K562 (cell line): ENCODE results near the gene LILRB3. TPM values are rescaled to one million over a fixed set of nuclear protein-coding genes. Genes with fewer than 3 reads are reported as not detected.

ENCODE experiments used
- CBFB ChIP-seq: sonication (generic); formaldehyde crosslinking; IDR thresholded peaks from 2 replicates; pipeline ENCODE4 v1.4.0; 2020; ENCODE audit warnings: mild to moderate bottlenecking, missing genetic modification reagents
- FOXP1 ChIP-seq: sonication (generic); formaldehyde crosslinking; IDR thresholded peaks from 2 replicates; pipeline ENCODE4 v1.8.0; 2022; ENCODE audit warnings: mild to moderate bottlenecking, missing genetic modification reagents
- HDAC6 ChIP-seq: IDR thresholded peaks from 2 replicates; pipeline ENCODE4 v1.6.1; 2012; ENCODE audit warnings: low read depth, mild to moderate bottlenecking, control low read depth, inconsistent platforms, low read length, moderate library complexity
- MED1 ChIP-seq: sonication (generic); formaldehyde crosslinking; IDR thresholded peaks from 2 replicates; pipeline ENCODE4 v1.8.1; 2023; ENCODE audit warnings: missing genetic modification reagents, borderline replicate concordance
- PHF8 ChIP-seq: fragments of 200-600 bp; sonication (generic); IDR thresholded peaks from 2 replicates; pipeline ENCODE4 v1.6.1; 2012; ENCODE audit warnings: mixed run types, mild to moderate bottlenecking, inconsistent platforms, low read length, moderate library complexity, borderline replicate concordance
- RBM17 ChIP-seq: fragments of 200-400 bp; formaldehyde crosslinking; IDR thresholded peaks from 2 replicates; pipeline ENCODE4 v1.6.1; 2017; ENCODE audit warnings: low read depth, mild to moderate bottlenecking, low read length, borderline replicate concordance
- SIX5 ChIP-seq, 2 experiments: IDR thresholded peaks; 2 replicates each; pipeline ENCODE4 v1.6.1; 2011; ENCODE audit warnings: low read length in 2 of 2, borderline replicate concordance in 1 of 2, low read depth in 1 of 2, mild to moderate bottlenecking in 1 of 2, moderate library complexity in 1 of 2; ENCODE audit not compliant: insufficient read depth in 1 of 2
- STAG1 ChIP-seq: sonication (generic); formaldehyde crosslinking; IDR thresholded peaks from 2 replicates; pipeline ENCODE4 v1.5.0; 2020; ENCODE audit warnings: missing genetic modification reagents, borderline replicate concordance
- TAF7 ChIP-seq: fragments of 450-650 bp; IDR thresholded peaks from 2 replicates; pipeline ENCODE4 v1.6.1; 2016; ENCODE audit warnings: missing genetic modification characterization, missing compliant biosample characterization
- TAF9B ChIP-seq: fragments of 450-650 bp; IDR thresholded peaks from 2 replicates; pipeline ENCODE4 v1.6.1; 2018; ENCODE audit warnings: mild to moderate bottlenecking; ENCODE audit not compliant: partially characterized antibody
- ZBTB11 ChIP-seq, 3 experiments: fragments of 200-800 bp in 1 of 3; fragments of 250-450 bp in 1 of 3; fragments of 450-650 bp in 1 of 3; sonication (Bioruptor Pico) in 1 of 3; sonication (Bioruptor generic) in 1 of 3; formaldehyde crosslinking in 1 of 3; IDR thresholded peaks; 2 replicates each; pipeline versions ENCODE4 v1.6.1 to v1.8.0; 2016 to 2022; ENCODE audit warnings: mild to moderate bottlenecking in 2 of 3, missing genetic modification characterization in 2 of 3, missing compliant biosample characterization in 1 of 3, moderate library complexity in 1 of 3
- ZBTB49 ChIP-seq: sonication (generic); formaldehyde crosslinking; IDR thresholded peaks from 2 replicates; pipeline ENCODE4 v1.8.0; 2022; ENCODE audit warnings: missing genetic modification reagents, mild to moderate bottlenecking, borderline replicate concordance
- ZSCAN32 ChIP-seq: fragments of 450-650 bp; formaldehyde crosslinking; IDR thresholded peaks from 2 replicates; pipeline ENCODE4 v1.4.0; 2020; ENCODE audit warnings: mild to moderate bottlenecking, moderate library complexity
- polyA plus RNA-seq, 8 experiments: library from polyadenylated mRNA; depleted of rRNA in 4 of 8; stranded (reverse) in 5 of 8; unstranded in 3 of 8; fragments of >200 nt; fragmentation: Nextera tagmentation in 2 of 8; fragmentation: Illumina TruSeq in 1 of 8; extraction: Ambion mirVana in 2 of 8; extraction: Trizol in 1 of 8; gene quantifications; 2 replicates each; pipeline versions ENCODE4 v1.2.1 to v1.2.3, GENCODE V29; 2011 to 2014; ENCODE audit warnings: inconsistent platforms in 1 of 8, missing spikeins in 1 of 8
- total RNA-seq, 7 experiments: library from RNA; depleted of rRNA in 6 of 7; stranded (reverse); fragments of >200 nt in 6 of 7; fragmentation: Illumina TruSeq in 2 of 7; extraction: Trizol in 2 of 7; gene quantifications; 2 replicates each; pipeline versions ENCODE4 v1.2.1 to v1.2.3, GENCODE V29; 2011 to 2021; ENCODE audit warnings: low replicate concordance in 1 of 7
- TF ChIP-seq, protein P1 (sequence below): fragments of 250-450 bp; sonication (Bioruptor Pico); IDR thresholded peaks from 2 replicates; pipeline ENCODE4 v1.9.0; 2021; ENCODE audit warnings: mild to moderate bottlenecking, inconsistent platforms
- TF ChIP-seq, protein P2 (sequence below): fragments of 200-400 bp; formaldehyde crosslinking; IDR thresholded peaks from 2 replicates; pipeline ENCODE4 v1.6.1; 2017; ENCODE audit warnings: mild to moderate bottlenecking, low read depth, low read length, moderate library complexity

The LILRB3 gene
- total and polyA plus RNA-seq, 9 of the 15 experiments (the other 6 are each of a cell fraction or from before 2014, with no cell fraction given) = 0.01 to 0.09 TPM; not detected in 7

DNA sequence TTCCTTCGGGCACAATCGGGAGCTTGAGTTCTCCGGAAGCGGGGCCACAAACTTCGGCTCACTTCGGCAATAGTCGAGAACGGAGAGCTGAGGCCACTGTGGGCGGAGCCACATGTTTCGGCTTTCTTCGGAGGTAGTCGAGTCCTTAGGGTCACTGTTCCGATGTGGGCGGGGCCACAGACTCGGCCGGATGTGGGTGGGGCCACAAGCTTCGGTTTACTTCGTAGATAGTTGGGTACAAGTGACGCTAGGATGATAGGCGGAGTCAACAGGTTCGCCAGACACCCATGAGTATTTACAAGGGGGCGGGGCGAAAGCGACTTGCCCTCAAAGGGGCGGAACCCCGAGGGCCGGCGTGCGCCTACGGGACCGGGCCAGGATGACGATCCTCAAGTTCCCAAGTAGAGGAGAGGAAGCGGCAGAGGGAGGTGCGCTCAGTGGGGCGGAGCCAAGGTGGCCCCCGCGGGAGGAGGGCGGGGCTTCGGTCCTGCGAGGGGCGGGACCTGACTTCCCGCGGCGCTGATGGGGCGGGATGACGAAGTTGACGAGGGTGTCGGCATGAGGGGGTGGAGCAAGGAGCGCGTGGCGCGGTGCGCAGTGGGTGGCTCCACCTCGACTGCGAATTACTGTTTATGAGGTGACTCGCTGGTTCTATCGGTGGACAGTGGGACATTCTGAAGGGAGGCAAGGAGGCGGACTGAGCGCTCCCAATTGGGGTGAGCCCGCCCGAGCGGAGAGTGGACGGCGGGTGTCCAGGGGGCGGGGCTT is 32.9 kb downstream of the LILRB3 start (continued):
- TF ChIP-seq ZBTB11 (CRISPR knock-in tag; IDR thresholded peaks at IDR 0.05) (no peak), SIX5 (IDR thresholded peaks at IDR 0.05; ENCODE audit: borderline replicate concordance in 1 of 2, insufficient read depth in 1 of 2, low read depth in 1 of 2, low read length in 2 of 2) (no peak), CBFB (CRISPR knock-in tag) (no peak), ZBTB49 (CRISPR knock-in tag) (no peak), PHF8 (peak; percentile 77; the same call in 1 of the 2 replicates), TAF9B (no peak), ZSCAN32 (CRISPR knock-in tag) (no peak), TAF7 (tag) (no peak), STAG1 (no peak), HDAC6 (no peak), RBM17 (no peak), FOXP1 (CRISPR knock-in tag) (peak; percentile 57; the same call in 1 of the 2 replicates), MED1 (CRISPR knock-in tag) (no peak)
- TF ChIP-seq, protein P1, sequence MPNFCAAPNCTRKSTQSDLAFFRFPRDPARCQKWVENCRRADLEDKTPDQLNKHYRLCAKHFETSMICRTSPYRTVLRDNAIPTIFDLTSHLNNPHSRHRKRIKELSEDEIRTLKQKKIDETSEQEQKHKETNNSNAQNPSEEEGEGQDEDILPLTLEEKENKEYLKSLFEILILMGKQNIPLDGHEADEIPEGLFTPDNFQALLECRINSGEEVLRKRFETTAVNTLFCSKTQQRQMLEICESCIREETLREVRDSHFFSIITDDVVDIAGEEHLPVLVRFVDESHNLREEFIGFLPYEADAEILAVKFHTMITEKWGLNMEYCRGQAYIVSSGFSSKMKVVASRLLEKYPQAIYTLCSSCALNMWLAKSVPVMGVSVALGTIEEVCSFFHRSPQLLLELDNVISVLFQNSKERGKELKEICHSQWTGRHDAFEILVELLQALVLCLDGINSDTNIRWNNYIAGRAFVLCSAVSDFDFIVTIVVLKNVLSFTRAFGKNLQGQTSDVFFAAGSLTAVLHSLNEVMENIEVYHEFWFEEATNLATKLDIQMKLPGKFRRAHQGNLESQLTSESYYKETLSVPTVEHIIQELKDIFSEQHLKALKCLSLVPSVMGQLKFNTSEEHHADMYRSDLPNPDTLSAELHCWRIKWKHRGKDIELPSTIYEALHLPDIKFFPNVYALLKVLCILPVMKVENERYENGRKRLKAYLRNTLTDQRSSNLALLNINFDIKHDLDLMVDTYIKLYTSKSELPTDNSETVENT (CRISPR knock-in tag) = no peak
- TF ChIP-seq, protein P2, sequence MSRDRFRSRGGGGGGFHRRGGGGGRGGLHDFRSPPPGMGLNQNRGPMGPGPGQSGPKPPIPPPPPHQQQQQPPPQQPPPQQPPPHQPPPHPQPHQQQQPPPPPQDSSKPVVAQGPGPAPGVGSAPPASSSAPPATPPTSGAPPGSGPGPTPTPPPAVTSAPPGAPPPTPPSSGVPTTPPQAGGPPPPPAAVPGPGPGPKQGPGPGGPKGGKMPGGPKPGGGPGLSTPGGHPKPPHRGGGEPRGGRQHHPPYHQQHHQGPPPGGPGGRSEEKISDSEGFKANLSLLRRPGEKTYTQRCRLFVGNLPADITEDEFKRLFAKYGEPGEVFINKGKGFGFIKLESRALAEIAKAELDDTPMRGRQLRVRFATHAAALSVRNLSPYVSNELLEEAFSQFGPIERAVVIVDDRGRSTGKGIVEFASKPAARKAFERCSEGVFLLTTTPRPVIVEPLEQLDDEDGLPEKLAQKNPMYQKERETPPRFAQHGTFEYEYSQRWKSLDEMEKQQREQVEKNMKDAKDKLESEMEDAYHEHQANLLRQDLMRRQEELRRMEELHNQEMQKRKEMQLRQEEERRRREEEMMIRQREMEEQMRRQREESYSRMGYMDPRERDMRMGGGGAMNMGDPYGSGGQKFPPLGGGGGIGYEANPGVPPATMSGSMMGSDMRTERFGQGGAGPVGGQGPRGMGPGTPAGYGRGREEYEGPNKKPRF = no peak
